GM21447 (cell line): ENCODE data around the gene APOL2.

Source experiments
- ATAC-seq: cut with Tn5 transposase; IDR thresholded peaks from one replicate; pipeline ENCODE4 v1.9.1; 2021; ENCODE audit not compliant: unreplicated experiment

The APOL2 gene

DNA sequence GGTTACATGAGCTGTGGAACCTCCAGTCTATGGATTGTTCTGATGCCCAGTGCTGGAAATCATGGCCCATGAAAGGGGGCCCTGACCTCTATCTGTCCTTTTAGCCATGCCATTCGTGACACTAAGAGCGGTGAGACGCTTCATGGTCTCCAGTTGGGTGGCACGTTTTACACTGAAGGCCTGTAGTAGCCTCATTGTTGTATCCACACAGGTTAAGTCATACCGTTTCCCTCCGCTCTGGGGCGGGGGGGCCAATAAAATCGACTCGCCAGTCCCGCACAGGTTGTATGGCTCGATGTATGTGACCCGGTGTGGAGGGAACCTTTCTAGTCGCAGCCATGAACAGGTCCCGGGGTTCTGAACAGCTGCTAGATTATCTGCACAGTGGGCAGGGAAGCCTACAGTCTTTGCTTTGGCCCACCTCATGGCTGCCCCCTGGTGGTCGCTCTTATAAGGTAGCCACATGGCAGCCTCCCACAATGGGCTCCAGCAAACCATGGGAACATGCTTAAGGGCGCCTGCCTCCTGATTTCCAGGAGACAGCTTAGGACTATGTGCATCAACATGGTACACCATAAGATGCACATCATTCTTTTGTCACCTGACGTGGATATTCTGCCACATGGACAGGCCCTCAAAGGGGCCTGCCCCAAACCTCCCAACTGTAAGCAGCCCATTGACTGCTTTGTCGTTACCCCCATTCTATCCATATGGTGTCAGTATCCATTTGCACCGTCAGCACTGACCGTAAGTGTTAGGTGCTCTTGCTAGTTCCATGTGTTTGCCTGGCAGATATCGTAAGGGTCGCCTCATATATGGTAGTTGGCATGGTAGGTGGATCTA is 59.1 kb downstream of the APOL2 start:
- no peak for ATAC-seq

DNA sequence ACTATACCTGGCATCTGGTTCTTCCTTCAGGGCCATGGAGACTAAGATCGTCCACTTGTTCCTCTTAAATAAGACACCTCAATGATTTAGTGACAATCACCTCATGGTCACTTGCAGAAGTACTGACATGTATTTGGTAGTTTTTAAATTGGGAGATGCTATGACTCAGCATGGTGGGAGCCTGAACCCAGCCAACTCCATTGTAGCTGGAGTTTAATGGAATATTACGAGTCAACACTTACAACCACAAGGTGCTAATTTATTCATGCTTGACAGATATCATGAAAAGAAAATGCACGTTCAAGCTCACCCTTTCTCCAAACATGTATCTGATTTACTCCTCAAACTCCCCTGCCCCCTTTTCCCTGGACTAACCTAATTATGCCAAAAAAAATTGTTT is 62.2 kb downstream of the APOL2 start:
- ATAC-seq: no peak
